ENCODE results near the gene TUFT1. TPM values are rescaled to one million over a fixed set of nuclear protein-coding genes. Genes with fewer than 3 reads are reported as not detected.

Gene TUFT1
- total RNA-seq, 1 donor from 2014 or later = 74.4 TPM

DNA sequence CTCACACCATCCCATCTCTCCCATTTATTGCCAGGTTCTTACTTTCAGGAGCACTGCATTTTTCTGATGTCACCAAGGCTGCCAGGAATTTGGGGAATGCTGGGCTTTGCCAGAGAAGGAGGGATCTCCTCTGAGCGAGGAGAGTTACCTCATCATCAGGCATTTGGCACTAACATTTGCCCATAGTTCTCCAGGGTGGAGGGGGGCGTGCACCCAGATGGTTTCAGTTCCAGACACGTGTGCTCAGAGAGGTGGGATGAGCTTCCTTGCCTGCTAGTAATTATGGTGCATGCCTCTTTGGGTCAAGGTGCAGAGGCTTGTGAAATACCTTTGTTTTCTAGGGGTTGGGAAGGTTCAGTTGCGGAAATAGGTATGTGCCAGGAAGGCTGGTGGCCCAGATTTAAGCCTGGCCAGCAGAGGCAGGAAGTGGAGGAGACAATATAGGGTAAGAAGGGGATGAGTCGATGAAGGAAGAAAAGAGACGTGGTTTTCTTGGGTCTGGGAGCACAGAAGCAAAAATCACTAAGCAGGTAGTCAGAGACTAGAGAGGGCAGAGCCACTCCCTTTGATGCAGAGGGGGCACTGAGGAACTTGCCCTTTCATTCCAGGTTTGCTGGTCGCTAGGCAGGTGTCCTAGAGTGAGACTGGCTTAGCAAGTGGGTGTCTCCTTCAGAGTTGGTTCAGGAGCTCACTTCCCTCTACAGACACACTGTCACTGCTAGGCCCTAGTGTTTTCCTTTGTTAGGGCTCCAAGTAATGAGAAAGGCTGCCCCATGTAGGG lies 7.2 kb downstream of the TUFT1 start:
- TF ChIP-seq, protein P1, sequence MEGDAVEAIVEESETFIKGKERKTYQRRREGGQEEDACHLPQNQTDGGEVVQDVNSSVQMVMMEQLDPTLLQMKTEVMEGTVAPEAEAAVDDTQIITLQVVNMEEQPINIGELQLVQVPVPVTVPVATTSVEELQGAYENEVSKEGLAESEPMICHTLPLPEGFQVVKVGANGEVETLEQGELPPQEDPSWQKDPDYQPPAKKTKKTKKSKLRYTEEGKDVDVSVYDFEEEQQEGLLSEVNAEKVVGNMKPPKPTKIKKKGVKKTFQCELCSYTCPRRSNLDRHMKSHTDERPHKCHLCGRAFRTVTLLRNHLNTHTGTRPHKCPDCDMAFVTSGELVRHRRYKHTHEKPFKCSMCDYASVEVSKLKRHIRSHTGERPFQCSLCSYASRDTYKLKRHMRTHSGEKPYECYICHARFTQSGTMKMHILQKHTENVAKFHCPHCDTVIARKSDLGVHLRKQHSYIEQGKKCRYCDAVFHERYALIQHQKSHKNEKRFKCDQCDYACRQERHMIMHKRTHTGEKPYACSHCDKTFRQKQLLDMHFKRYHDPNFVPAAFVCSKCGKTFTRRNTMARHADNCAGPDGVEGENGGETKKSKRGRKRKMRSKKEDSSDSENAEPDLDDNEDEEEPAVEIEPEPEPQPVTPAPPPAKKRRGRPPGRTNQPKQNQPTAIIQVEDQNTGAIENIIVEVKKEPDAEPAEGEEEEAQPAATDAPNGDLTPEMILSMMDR (IDR thresholded peaks at IDR 0.05; ENCODE audit: insufficient read depth, low read length, poor library complexity, severe bottlenecking) = no peak
- Histone ChIP-seq H3K36me3 (ENCODE audit: control insufficient read depth, insufficient read depth, low read length) (no peaks in the 10 kb centered on the region), H3K4me3 (ENCODE audit: low read depth, low read length) (no peak overlapping the region), H3K27me3 (ENCODE audit: control insufficient read depth, insufficient read depth, low read length) (no peaks in the 10 kb centered on the region)
- DNase-seq (ENCODE audit: low read depth) = peak; percentile 91

DNA sequence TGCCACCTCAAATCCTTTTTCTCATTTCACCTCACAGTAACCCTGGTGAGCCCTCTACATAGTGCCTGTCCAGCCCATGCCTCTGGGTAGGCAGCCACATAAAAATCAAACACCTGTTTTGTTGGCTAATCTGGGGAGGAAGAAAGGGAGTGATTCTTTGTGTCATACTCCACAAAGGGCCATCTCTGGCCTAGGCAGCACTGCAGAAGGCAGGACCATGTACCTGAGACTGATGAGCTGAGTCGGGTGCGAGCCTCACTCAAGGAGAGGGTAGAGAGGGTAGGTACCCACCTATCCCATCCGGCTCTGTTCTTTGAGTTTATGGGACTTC lies 7.8 kb downstream of the TUFT1 start:
- TF ChIP-seq, protein P1 (IDR thresholded peaks at IDR 0.05; ENCODE audit: insufficient read depth, low read length, poor library complexity, severe bottlenecking) = no peak
- Histone ChIP-seq H3K4me3 (ENCODE audit: low read depth, low read length) (no peak overlapping the region), H3K36me3 (ENCODE audit: control insufficient read depth, insufficient read depth, low read length) (no peaks in the 10 kb centered on the region), H3K27me3 (ENCODE audit: control insufficient read depth, insufficient read depth, low read length) (no peaks in the 10 kb centered on the region)
- no peak for DNase-seq (ENCODE audit: low read depth)

DNA sequence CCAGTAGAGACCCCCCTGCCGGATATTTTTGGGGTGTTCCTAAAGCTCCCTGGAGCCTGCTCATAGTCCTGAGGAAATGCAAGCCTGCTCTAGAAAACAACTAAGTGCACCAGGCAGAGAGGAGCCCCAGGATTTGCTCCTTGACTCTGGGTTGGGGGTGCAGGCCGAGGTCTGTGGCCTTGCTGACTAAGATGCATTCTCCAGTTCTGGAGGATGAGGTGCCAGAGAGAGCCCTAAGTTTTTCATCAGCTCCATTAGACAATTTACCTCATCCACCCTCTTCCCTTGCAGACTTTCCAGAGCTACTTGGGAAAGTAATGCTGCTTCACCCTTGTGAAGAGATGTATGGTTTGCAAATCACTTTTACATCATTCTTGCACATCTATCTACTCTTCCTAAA lies 9.1 kb downstream of the TUFT1 start:
- H3K4me3 ChIP-seq (ENCODE audit: low read depth, low read length) = no peak overlapping the region

DNA sequence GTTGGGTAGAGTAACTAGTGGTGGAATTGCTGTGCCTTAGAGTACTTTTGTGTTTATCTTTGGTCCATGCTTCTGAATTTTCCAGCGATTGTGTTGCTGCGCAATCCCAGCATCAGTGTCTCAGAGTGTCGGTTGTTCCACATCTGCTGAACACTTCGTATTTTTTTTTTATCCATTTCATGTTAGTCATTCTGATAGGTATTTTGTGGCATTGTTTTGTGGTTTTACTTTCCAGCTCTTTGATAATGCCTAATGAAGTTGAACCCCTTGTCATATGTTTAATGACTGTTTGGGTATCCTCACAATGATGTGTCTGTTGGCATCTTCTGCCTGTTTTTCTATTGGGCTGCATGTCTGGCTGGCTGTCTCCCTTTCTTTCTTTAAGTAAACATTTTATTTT lies 13.6 kb downstream of the TUFT1 start:
- no peak for DNase-seq (ENCODE audit: low read depth)
- TF ChIP-seq, protein P1 (IDR thresholded peaks at IDR 0.05; ENCODE audit: insufficient read depth, low read length, poor library complexity, severe bottlenecking) = no peak
- Histone ChIP-seq H3K36me3 (ENCODE audit: control insufficient read depth, insufficient read depth, low read length) (no peaks in the 10 kb centered on the region), H3K4me3 (ENCODE audit: low read depth, low read length) (no peak overlapping the region), H3K27me3 (ENCODE audit: control insufficient read depth, insufficient read depth, low read length) (no peaks in the 10 kb centered on the region)

More for the DNA sequence above, 9.1 kb downstream of the TUFT1 start:
- no peaks in the 10 kb centered on the region for H3K27me3 ChIP-seq (ENCODE audit: control insufficient read depth, insufficient read depth, low read length)
- TF ChIP-seq, protein P1 (IDR thresholded peaks at IDR 0.05; ENCODE audit: insufficient read depth, low read length, poor library complexity, severe bottlenecking) = no peak
- no peak for DNase-seq (ENCODE audit: low read depth)
- H3K36me3 ChIP-seq (ENCODE audit: control insufficient read depth, insufficient read depth, low read length) = no peaks in the 10 kb centered on the region

DNA sequence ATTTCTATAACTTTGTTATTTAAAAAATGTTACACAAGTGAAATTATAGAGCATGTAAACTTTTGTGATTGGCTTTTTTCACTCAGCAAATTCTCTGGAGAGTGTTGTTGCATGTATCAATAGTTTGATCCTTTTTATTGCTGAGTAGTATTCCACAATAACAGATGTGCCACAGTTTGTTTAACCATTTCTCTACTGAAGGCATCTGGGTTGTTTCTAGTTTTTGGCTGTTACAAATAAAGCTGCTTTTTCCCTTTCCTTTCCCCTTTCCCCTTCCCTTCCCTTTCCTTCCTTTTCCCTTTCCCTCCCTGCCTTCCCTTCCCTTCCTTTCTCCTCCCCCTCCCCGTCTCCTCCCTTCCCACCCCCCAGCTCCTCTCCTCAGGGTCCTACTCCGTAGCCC lies 15.9 kb downstream of the TUFT1 start:
- DNase-seq (ENCODE audit: low read depth) = no peak
- H3K36me3 ChIP-seq (ENCODE audit: control insufficient read depth, insufficient read depth, low read length) = no peaks in the 10 kb centered on the region
- TF ChIP-seq, protein P1 (IDR thresholded peaks at IDR 0.05; ENCODE audit: insufficient read depth, low read length, poor library complexity, severe bottlenecking) = no peak
- H3K27me3 ChIP-seq (ENCODE audit: control insufficient read depth, insufficient read depth, low read length) = no peaks in the 10 kb centered on the region
- no peak overlapping the region for H3K4me3 ChIP-seq (ENCODE audit: low read depth, low read length)

DNA sequence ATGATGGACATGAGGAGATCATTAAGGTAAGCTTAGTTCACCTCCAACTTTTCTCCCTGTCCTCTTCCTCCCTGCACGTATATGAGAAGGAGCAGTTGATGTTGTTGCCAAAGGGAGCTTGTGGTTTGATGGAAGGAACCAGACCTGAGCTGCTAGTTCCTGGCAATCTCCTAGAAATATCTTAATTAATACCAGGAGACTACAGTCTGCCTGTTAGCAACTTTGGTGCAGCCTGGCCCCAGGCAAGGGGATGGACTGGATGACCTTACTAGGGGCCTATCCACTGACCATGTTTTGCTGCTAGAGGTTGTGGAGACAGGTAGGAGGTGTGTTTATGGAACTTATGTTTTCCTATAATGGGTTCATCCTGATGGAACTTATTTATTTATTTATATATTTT lies 22.6 kb downstream of the TUFT1 start:
- Histone ChIP-seq H3K27me3 (ENCODE audit: control insufficient read depth, insufficient read depth, low read length) (no peaks in the 10 kb centered on the region), H3K4me3 (ENCODE audit: low read depth, low read length) (no peak overlapping the region), H3K36me3 (ENCODE audit: control insufficient read depth, insufficient read depth, low read length) (peaks cover 3% of the 10 kb centered on the region)
- TF ChIP-seq, protein P1 (IDR thresholded peaks at IDR 0.05; ENCODE audit: insufficient read depth, low read length, poor library complexity, severe bottlenecking) = no peak
- DNase-seq (ENCODE audit: low read depth) = no peak

All from kidney epithelial cell (primary cell).